HG02885 (cell line): ENCODE measurements around the gene TM7SF3.
"Not testable (repeated sequence)": the region's sequence is repeated elsewhere in the genome, so short reads cannot be mapped to it uniquely, and the experiment has no call there.

Experiments used
- ATAC-seq: cut with Tn5 transposase; IDR thresholded peaks from one replicate; pipeline ENCODE4 v1.9.1; 2021; ENCODE audit warnings: mild to moderate bottlenecking; ENCODE audit not compliant: unreplicated experiment, poor library complexity

TM7SF3 gene

GRCh38 chr12:27014085-27014858 lies at the start of gene TM7SF3:
Gene TM7SF3, minus strand, starts transcription at chr12:27014384. Its CDS starts 216 bp downstream, at chr12:27014168.
- ATAC-seq = peak; percentile 87

GRCh38 chr12:27063250-27063851 lies 49.2 kb upstream of the TM7SF3 start:
- no peak for ATAC-seq

GRCh38 chr12:27061317-27061716 lies 47.1 kb upstream of the TM7SF3 start:
- no peak for ATAC-seq

GRCh38 chr12:27060740-27061139 lies 46.6 kb upstream of the TM7SF3 start:
- ATAC-seq = no peak

- ATAC-seq = no peak
Observed at GRCh38 chr12:27057543-27057942, 43.4 kb upstream of the TM7SF3 start.

GRCh38 chr12:27055966-27056365 lies 41.8 kb upstream of the TM7SF3 start:
- ATAC-seq = no peak

GRCh38 chr12:27052742-27053141 lies 38.6 kb upstream of the TM7SF3 start:
- ATAC-seq = no peak

GRCh38 chr12:27052176-27052575 lies 38.0 kb upstream of the TM7SF3 start:
- ATAC-seq = no peak

GRCh38 chr12:27048822-27049752 lies 34.9 kb upstream of the TM7SF3 start:
- ATAC-seq = no peak

GRCh38 chr12:27042018-27042417 lies 27.8 kb upstream of the TM7SF3 start:
- not testable (repeated sequence) for ATAC-seq

- not testable (repeated sequence) for ATAC-seq
Observed at GRCh38 chr12:27040637-27041036, 26.5 kb upstream of the TM7SF3 start.

GRCh38 chr12:27034607-27035293 lies 20.6 kb upstream of the TM7SF3 start:
- no peak for ATAC-seq

GRCh38 chr12:27032679-27033078 lies 18.5 kb upstream of the TM7SF3 start:
- no peak for ATAC-seq

- no peak for ATAC-seq
Observed at GRCh38 chr12:27031531-27031930, 17.3 kb upstream of the TM7SF3 start.

GRCh38 chr12:27026257-27026656 lies 12.1 kb upstream of the TM7SF3 start:
- no peak for ATAC-seq

GRCh38 chr12:27025116-27025515 lies 10.9 kb upstream of the TM7SF3 start:
- ATAC-seq = no peak

- ATAC-seq = no peak
Observed at GRCh38 chr12:27024291-27024690, 10.1 kb upstream of the TM7SF3 start.

GRCh38 chr12:27020761-27021160 lies 6.6 kb upstream of the TM7SF3 start:
- ATAC-seq = no peak

- ATAC-seq = no peak
Observed at GRCh38 chr12:27018037-27018436, 3.9 kb upstream of the TM7SF3 start.

GRCh38 chr12:27017163-27017823 lies 3.1 kb upstream of the TM7SF3 start:
- ATAC-seq = not testable (repeated sequence)
